GM21825 (cell line): ENCODE data around the gene TAAR8.
A peak's percentile ranks its signal among the peaks of the same experiment; 100 is the strongest.
"Not testable (repeated sequence)": the region's sequence is repeated elsewhere in the genome, so short reads cannot be mapped to it uniquely, and the experiment has no call there.

Experiments
- ATAC-seq: cut with Tn5 transposase; IDR thresholded peaks from one replicate; pipeline ENCODE4 v1.9.1; 2021; ENCODE audit warnings: mild to moderate bottlenecking, moderate library complexity; ENCODE audit not compliant: unreplicated experiment

Gene TAAR8

GRCh38 chr6:132552372-132552771 is at the start of gene TAAR8:
Gene TAAR8 (plus strand): TSS chr6:132552672. CDS start chr6:132552693, 21 bp downstream.
- no peak for ATAC-seq

- no peak for ATAC-seq
Measured at GRCh38 chr6:132504757-132505156, 47.7 kb upstream of the TAAR8 start.

- peak; percentile 45 for ATAC-seq
Measured at GRCh38 chr6:132505158-132505557, 47.3 kb upstream of the TAAR8 start.

- no peak for ATAC-seq
Measured at GRCh38 chr6:132506461-132506860, 46.0 kb upstream of the TAAR8 start.

- no peak for ATAC-seq
Measured at GRCh38 chr6:132506869-132507808, 45.3 kb upstream of the TAAR8 start.

- peak; percentile 15 for ATAC-seq
Measured at GRCh38 chr6:132511210-132511830, 41.2 kb upstream of the TAAR8 start.

- no peak for ATAC-seq
Measured at GRCh38 chr6:132511831-132512220, 40.6 kb upstream of the TAAR8 start.

- no peak for ATAC-seq
Measured at GRCh38 chr6:132512342-132512637, 40.2 kb upstream of the TAAR8 start.

GRCh38 chr6:132512638-132513632 is 39.5 kb upstream of the TAAR8 start, which contains the start of gene STX7:
Gene STX7 (minus strand): TSS chr6:132513116. CDS start chr6:132503530, 9,586 bp downstream.
- peak; percentile 90 for ATAC-seq

- no peak for ATAC-seq
Measured at GRCh38 chr6:132513831-132514545, 38.5 kb upstream of the TAAR8 start.

GRCh38 chr6:132515386-132515785 is 37.1 kb upstream of the TAAR8 start:
- no peak for ATAC-seq

GRCh38 chr6:132520953-132521352 is 31.5 kb upstream of the TAAR8 start:
- no peak for ATAC-seq

GRCh38 chr6:132524646-132525045 is 27.8 kb upstream of the TAAR8 start:
- ATAC-seq = no peak

GRCh38 chr6:132525866-132526265 is 26.6 kb upstream of the TAAR8 start:
- ATAC-seq = no peak

GRCh38 chr6:132526461-132526860 is 26.0 kb upstream of the TAAR8 start:
- ATAC-seq = no peak

- no peak for ATAC-seq
Measured at GRCh38 chr6:132527791-132528190, 24.7 kb upstream of the TAAR8 start.

GRCh38 chr6:132530293-132530974 is 22.0 kb upstream of the TAAR8 start:
- ATAC-seq = peak; percentile 85

- ATAC-seq = not testable (repeated sequence)
Measured at GRCh38 chr6:132534546-132534945, 17.9 kb upstream of the TAAR8 start.

- ATAC-seq = no peak
Measured at GRCh38 chr6:132537145-132537544, 15.3 kb upstream of the TAAR8 start.

GRCh38 chr6:132537977-132538376 is 14.5 kb upstream of the TAAR8 start, which contains the start of gene TAAR9:
Gene TAAR9 (plus strand): TSS chr6:132538277. CDS start chr6:132538290, 13 bp downstream.
- ATAC-seq = no peak
